DMS53 treated with DMSO at 0.1 percent for 48 hours (cell line): Measurements from ENCODE around the gene ADAMTS17.
A peak's percentile ranks its signal among the peaks of the same experiment; 100 is the strongest.

Source experiments
- DNase-seq: peaks from one replicate; lab custom pipeline; 2025; ENCODE audit not compliant: unreplicated experiment; lab: John Stamatoyannopoulos, UW

Gene ADAMTS17

GRCh38 chr15:100114100-100114499, 227.7 kb downstream of the ADAMTS17 start:
- DNase-seq: no peak

- no peak for DNase-seq
These were observed 228.3 kb downstream of the ADAMTS17 start for GRCh38 chr15:100113351-100114080.

DNA sequence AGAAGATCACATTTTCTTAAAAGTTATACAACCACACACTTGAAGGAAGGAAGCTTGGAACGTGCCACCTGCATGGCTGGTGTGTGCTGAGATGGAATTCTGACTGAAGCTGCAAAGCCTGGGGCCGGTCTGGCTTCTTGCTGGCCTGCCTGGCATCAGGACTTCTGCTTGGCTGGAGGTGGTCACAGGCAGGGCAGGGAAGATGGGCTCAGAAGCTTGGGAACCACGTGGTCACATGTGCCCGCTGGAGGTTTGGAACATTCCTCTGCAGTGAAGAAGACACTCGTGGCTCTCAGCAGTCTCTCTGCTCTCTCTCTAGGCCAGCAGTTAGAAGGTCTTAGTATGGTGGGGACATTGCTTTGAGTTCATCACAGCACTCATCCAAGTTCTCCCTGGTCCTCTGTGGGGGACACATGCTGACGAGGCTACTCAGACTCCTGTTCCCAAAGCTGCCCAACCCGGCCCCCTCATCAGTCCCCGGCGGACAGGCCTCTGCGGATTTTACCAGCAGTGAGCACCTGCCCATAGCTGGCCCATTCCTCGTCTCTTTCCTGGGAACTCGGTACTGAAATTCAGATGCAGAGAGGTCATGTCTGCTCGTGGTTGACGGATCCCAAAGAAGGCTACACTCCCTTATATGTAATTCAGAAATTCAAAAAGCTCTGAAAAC, 229.0 kb downstream of the ADAMTS17 start:
- no peak for DNase-seq

DNA sequence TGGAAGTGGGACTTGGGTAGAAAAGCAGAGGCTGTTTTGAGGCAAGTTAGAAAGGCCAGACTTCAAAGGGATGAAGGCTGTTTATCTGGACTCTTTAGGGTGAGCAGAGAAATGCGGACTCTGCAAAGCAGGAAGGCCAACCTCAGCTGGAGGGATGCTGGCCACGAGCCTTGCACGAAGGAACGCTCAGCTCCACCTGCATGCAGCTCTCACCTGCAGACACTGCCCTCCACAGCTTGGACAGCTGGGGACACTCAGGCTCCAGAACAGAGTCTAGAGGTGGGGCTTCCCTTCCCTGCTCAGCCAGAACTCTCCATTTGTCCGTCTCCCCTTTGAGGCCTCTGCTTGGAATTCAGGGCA, 229.7 kb downstream of the ADAMTS17 start:
- DNase-seq: no peak

- DNase-seq: peak; percentile 1
These were observed 230.4 kb downstream of the ADAMTS17 start for GRCh38 chr15:100111125-100112060.

- no peak for DNase-seq
These were observed 232.2 kb downstream of the ADAMTS17 start for GRCh38 chr15:100109486-100110035.

DNA sequence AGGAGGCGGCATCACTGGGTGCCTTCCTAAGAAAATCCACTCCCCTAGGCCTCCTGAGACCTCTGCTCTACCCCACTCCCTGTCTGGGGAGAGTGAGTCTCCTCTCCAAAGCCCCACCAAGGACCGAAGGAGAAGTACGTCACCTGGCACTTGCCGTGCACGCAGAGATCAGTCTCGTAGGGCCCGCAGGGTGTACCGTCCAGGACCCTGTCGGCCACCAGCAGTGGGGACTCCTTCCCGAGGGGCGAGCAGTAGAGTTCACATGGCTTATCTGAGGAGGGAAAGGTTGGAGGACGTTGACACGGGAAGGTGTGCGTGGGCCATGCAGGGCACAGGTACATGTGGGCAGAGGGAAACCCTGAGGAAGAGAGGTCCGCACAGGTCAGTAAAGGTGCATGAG, 232.9 kb downstream of the ADAMTS17 start:
- no peak for DNase-seq

DNA sequence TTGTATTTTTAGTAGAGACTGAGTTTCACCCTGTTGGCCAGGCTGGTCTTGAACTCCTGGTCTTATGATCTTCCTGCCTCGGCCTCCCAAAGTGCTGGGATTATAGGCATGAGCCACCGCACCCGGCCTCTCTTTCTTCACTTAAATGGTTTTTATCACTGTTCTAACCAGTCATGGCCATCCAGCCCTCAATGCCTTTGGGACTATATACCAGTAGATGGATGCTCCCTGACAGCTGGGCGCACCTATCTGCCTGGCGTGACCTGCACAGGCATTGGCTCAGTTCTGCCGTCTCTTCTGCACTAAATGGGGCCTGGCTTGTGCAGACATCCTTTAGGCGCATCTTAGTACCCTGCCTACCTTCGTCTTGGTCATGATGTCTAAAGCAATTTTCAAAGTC, 233.4 kb downstream of the ADAMTS17 start:
- no peak for DNase-seq

- no peak for DNase-seq
These were observed 234.1 kb downstream of the ADAMTS17 start for GRCh38 chr15:100107606-100108225.

GRCh38 chr15:100107151-100107550, 234.6 kb downstream of the ADAMTS17 start:
- no peak for DNase-seq

GRCh38 chr15:100106732-100107131, 235.0 kb downstream of the ADAMTS17 start:
- no peak for DNase-seq

- no peak for DNase-seq
These were observed 236.7 kb downstream of the ADAMTS17 start for GRCh38 chr15:100105101-100105500.

- DNase-seq: no peak
These were observed 237.5 kb downstream of the ADAMTS17 start for GRCh38 chr15:100104245-100104644.

GRCh38 chr15:100103828-100104227, 237.9 kb downstream of the ADAMTS17 start:
- no peak for DNase-seq

DNA sequence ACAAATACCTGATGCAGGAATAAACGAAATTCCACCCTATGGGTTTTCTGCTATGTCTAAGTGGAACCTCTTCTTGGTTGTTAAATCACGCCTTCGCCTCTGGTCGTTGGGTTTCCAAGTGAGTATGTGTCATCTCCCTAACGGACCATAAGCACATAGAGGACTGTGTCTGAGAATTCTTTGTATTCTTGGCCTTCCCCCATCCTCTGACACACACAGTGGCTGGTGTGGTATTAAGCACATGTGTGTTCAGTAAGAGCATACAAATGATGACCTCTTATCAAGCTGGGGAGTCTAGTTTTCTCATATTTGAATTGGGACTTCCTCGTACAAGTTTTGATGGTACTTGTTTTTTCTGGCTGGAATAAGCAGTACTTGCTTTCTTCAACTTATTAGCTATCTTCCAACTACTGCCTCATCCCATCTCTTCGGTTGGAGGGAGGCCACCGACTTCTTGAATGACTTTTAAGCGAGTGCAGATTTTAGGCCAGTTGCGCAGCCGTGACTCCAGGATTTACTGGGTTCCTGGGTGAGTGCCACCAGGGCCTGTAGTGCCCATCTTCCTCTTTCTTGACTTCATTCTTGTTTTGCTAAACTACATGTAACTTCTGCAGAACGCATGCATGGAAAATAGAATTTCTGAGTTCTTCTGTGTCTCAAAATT, 240.2 kb downstream of the ADAMTS17 start:
- no peak for DNase-seq

DNA sequence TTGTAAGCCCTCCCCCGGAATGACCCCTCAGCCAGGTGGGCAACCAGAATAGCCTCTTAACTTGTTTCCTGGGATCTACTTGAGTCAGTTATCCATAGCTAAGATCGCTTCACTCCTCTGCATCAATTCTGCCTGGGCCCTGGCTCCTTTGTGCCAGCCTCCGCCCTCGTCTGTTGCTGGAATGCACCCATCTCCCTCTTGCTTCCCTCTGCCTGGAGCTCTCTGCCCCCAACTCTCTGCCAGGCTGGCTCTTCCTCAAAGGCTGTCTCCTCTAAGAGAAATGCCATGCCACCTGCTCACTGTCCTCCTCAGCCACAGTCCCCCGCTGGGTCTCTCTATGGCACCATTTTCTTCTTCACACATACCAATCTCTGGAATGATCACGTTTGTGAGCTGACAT, 240.8 kb downstream of the ADAMTS17 start:
- no peak for DNase-seq

- DNase-seq: no peak
These were observed 241.8 kb downstream of the ADAMTS17 start for GRCh38 chr15:100099976-100100375.

- no peak for DNase-seq
These were observed 243.1 kb downstream of the ADAMTS17 start for GRCh38 chr15:100098705-100099104.

DNA sequence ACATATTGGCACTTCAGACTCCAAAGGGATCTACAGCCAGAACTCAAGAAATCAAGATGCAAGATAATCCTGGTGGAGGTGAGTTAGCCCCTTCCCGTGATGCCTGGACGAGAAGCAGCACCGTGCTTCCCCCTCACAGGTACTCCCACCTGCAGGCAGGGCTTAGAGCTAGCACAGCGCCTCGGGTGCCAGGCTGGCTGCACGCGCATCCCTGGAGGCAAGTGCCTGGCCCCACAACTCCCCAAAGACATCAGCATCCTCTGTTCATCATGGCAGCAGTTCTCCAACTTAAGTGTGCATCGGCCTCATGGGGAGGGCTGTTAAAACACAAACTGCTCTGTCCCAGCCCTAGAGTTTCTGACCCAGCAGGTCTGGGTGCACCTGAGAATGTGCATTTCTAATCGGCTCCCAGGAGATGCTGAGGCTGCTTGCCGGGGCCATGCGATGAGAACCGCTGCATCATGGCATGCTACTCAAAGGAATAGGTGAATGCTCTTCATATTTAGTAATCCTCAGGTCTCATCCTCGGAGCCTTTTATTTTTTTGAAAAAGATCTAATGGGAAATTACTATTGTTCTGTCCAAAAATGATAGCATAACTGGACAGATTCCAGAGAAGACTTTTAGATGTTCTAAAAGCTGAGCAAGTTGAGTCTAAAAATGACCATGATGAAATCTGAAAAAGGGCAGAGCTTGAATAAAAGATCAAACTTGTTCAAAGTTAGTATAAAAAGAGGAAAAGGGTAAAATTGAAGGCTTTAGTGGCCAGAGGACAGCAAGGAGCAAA, 244.2 kb downstream of the ADAMTS17 start:
- DNase-seq: no peak

GRCh38 chr15:100096700-100097099, 245.1 kb downstream of the ADAMTS17 start:
- no peak for DNase-seq
